NCI-H187 (cell line): Measurements from ENCODE around the gene ARID3A.

ENCODE experiments used
- DNase-seq, 2 experiments: peaks; one replicate each; lab custom pipeline; 2025; lab: John Stamatoyannopoulos, UW

ARID3A gene

DNA sequence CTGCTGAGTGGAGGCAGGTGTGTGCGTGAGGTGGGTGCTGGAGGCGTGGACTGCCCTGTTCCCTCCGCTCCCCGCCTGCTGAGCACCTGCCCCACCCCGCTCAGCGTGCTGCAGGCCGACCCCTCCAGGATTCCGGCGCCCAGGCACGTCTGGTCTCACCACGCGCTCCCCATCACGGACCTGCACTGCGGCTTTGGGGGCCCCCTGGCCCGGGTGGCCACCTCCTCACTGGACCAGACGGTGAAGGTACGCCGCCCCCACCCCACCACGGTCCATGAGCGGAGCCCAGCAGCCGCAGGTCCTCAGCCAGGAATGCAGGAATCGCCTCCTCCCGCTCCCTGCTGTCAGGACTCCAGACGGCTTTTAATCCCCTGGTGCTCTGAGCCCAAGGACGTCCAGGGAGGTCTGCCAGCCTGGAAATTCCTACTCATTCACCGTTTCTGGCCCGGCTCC is 64.3 kb downstream of the ARID3A start:
- no peak for DNase-seq

DNA sequence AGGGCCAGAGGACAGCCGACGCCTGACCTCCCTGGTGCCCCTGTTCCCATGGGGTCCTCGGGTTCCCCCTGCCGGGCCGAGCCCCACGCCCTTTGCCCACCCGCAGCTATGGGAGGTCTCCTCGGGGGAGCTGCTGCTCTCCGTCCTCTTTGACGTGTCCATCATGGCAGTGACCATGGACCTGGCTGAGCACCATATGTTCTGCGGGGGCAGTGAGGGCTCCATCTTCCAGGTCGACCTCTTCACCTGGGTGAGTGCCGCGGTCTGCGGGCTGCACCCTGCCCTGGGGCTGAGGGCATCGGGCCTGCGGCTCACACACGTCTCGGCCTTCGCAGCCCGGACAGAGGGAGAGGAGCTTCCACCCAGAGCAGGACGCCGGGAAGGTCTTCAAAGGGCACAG is 64.9 kb downstream of the ARID3A start:
- DNase-seq: no peak

DNA sequence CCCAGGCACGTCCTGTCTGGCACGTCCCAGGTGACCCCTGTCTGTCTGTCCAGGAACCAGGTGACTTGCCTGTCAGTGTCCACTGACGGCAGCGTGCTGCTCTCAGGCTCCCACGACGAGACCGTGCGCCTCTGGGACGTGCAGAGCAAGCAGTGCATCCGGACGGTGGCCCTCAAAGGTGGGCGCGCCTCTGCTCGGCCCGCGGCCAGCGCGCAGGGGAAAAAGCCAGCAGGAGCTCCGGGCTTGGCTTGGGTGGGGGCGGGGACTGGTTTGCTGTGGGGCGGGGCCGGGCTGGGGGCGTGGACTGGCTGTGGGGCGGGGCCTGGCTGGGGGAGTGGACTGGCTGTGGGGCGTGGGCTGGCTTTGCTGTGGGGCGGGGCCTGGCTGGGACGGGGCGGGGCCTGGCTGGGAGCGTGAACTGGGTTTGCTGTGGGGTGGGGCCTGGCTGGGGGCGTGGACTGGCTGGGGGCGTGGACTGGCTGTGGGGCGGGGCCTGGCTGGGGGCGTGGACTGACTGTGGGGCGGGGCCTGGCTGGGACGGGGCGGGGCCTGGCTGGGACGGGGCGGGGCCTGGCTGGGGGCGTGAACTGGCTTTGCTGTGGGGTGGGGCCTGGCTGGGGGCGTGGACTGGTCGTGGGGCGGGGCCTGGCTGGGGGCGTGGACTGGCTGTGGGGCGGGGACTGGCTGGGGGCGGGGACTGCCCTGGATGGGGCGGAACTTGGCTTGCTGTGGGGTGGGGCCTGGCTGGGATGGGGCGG is 65.5 kb downstream of the ARID3A start:
- no peak for DNase-seq

DNA sequence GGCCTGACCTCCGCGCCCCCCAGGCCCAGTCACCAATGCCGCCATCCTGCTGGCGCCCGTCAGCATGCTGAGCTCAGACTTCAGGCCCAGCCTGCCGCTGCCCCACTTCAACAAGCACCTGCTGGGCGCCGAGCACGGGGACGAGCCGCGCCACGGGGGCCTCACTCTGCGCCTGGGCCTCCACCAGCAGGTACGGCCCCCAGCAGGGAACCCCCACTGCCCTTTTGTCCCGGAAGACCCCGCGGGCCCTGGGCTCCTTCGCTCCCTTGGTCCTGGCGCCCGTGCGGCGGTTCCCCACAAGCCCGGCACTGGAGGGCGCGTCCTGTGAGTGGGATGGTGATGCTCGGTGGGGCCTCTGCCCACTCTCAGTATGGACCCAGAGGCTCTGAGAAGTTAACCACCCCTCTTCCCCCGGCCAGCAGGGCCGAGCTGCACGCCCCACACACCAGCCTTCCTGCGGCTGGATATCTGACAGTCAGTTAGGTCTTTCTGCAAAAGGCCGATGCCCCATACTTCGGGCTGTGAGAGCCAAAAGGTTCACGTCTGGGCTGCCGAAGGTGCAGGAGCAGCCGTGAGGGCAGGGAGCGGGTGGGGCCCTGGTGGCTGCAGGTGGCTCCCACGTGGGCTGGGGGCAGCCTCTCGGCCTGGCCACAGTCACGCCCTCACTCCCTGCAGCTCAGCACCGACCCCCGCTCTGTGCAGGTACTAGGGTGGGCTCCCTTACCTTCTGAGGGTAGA is 66.3 kb downstream of the ARID3A start:
- no peak for DNase-seq

DNA sequence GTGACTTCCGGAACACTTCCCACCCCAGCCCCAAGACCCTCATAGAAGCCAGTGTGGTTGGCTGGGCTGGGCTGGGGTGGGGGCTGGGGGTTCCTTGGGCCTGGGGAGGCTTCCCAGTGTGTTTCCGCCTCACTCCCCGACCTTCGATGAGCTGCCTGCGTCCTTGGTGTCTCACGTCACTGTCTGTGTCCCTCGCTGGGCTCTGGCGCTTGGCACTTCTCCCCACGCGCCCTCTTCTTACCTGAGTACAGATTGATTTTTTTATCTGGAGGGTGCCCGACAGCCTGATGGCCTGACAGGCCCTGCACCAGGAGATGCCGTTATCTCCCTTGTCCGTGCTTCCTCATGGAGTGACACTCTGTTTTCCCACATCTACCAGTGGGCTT is 66.8 kb downstream of the ARID3A start:
- DNase-seq: no peak

DNA sequence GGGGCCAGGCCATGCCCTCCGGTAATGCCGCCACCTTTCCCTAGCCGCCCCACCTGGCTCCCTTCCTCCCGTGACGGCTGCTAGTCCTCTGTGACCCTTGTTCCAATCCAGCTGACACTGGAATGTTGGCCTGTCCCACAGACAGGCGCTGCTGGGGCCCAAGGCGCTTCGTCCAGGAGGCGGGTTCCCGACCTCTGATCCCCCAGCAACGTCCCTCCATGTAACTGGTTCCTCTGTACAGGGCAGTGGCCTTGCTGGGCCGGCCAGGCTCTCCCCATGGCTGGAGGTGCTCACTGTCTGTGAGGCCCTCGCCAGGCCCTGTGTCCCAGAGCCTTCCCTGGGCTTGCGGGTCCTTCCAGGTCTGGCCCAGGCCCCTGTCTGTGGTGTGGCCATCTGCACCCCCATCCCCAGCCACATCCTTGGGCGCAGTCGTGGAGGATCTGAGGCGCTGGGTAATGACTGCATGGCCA is 67.6 kb downstream of the ARID3A start:
- no peak for DNase-seq

DNA sequence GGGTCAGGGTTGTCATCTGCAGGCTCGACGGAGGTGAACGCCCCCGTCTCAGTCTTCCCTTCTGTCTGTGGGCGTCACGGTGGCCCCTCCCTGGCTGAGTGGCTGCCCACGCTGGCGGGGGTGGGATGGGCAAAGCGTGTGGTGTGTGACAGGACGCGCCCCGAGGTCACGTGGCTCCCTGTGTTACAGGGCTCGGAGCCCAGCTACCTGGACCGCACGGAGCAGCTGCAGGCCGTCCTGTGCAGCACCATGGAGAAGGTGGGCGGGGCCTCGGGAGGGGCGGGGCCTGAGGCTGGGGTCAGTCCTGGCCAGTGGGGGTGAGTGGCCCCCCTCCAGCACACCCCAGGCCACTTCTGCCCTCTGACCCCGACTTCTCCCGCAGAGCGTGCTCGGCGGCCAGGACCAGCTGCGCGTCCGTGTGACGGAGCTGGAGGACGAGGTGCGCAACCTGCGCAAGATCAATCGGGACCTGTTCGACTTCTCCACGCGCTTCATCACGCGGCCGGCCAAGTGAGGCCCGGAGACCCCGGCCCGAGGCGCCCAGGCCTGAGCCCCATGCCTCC is 68.1 kb downstream of the ARID3A start:
- DNase-seq: no peak

DNA sequence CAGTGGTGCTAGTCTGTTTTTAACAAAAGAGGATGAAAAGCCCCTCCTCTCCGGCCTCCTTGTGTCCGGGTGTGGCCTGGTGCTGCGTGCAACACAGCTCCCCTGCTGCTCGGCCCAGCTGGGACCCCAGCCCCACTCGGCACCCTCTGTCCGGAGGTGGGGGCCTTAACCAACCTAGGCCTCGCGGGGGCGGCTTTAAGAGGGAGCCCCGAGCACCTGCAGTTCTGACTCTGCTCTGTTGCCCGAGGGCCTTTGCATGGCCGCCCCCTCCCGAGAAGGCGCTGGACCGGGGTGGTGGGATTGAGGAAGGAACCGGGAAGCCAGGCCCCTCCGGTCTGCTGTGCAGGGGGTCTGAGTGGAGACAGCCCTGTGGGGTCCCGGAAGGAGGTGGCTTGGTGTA is 68.7 kb downstream of the ARID3A start:
- DNase-seq: no peak

DNA sequence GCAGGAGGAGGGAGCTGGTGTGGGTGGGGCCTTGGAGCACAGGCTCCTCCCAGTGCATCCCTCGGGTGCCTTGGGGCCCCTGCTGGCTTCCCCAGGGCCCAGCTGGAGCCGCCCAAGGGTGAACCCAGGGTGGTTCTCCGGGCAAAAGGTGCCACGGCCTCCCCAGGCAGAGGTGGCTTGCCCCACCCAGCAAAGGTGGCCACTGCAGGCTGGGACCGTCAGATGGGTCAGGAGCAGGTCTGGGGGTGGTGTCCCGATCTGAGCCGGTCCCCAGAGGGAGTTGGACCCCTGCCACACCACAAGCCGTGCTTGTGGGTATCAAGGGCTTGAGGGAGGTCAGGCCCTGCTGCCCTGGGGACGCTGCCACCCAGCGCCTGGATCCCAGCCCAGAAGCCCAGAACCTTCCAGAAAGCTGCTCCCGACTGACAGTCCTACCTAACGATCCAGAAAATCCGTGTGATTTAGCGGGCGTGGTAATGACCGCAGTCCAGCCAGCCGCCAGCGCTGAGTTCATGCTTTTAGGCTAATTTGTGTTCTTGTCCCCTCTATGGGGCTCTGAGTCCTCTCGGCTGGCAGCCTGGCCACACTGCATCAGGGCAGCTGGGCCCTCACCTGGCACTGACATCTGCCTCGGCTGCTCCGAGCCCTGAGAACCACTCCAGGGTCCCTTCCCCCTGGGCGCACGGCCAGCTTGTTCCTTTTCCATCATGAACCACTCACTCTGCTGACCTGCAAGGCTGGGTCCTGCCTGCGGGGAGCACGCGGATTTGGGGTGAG is 69.4 kb downstream of the ARID3A start:
- DNase-seq: no peak

DNA sequence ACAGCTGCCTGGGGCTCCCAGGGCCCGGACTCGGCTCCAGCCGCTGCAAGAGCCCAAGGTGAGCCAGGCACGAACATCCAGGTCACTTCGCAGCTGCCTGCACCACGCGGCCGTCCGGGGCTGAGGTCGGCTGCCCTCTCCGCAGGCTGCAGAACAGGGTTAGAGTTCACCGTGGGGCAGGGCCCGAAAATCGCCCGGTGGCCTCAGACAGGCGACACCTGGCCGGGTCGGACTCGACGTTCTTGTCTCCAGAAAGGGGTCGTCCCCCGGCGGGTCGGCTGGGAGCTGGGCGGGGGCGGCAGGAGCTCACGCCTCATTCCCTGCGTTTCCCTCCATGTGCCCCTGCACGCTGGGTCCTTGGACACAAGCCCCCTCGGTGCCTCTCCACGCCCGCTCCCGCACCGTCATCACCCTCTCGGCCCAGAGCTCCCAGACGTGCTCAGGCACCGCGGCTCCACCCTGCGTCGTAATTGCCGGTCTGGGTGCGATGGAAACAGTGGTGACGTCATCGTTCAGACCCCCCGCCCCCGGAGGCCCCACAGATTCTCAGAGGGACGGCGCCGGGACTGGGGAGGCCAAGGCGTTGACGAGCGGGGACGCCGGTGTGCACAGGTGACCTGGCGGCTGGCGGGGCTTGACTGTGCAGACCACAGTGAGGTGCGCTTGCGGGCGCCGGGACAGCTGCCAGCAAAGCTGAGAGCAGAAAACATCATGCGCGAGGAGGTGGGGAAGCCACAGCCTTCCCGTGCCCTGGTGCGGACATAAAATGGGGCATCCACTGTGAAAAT is 70.4 kb downstream of the ARID3A start:
- no peak for DNase-seq

DNA sequence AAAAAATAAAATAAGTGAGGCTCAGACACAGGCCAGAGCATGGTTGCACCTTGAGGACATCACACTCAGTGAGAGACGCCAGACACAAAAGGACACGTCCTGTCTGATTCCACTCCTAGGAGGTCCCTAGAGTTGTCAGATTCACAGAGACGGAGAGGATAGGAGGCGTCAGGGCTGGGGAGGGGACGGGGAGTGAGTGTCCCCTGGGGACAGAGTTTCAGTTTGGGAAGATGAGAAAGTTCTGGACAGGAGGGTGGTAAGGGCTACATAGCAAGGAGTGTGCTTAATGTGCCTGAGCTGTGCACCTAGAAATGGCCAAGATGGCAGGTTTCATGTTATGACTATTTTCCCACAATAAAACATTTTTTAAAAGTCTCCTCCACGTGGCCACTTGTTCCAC is 72.2 kb downstream of the ARID3A start:
- no peak for DNase-seq

DNA sequence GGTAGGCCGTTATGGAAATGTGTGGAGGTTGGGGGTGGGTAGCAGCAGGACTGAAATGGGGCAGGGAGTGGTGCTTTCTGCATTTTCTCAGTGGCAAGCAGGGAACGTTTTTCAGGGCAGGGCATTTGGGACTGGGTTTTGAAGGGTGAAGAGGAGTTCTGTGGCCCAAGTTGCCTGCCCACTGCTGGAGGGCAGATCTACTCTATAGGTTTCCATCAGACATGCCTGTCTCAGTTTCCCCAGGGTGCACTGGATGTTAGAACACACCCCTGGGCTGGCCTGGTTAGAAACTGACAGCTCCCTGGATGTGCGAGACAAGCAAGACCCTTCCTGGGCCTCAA is 73.5 kb downstream of the ARID3A start:
- DNase-seq: no peak

DNA sequence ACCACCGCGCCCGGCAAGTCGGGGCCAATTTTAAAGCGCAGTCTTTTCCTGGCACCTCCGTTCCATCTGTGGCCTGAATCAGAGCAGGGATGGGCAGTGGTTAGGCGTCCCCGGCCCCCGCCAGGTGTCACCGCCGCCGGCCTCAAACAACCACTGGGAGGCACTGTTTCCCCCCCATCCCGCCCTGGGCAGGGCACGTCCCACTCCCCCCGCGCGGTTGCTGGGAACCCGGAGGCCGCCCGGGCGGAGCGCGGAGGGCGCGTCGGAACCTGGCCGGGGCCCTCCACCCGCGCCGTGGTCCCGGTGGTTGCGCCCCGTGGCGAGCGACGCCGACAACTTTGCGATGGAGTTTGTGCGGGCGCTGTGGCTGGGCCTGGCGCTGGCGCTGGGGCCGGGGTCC is 74.3 kb downstream of the ARID3A start, which contains the start of gene GRIN3B:
TSS of gene GRIN3B (plus strand) at position 325 of the 400 bp plus-strand sequence. CDS start at position 344, 19 bp downstream.
- DNase-seq: no peak

DNA sequence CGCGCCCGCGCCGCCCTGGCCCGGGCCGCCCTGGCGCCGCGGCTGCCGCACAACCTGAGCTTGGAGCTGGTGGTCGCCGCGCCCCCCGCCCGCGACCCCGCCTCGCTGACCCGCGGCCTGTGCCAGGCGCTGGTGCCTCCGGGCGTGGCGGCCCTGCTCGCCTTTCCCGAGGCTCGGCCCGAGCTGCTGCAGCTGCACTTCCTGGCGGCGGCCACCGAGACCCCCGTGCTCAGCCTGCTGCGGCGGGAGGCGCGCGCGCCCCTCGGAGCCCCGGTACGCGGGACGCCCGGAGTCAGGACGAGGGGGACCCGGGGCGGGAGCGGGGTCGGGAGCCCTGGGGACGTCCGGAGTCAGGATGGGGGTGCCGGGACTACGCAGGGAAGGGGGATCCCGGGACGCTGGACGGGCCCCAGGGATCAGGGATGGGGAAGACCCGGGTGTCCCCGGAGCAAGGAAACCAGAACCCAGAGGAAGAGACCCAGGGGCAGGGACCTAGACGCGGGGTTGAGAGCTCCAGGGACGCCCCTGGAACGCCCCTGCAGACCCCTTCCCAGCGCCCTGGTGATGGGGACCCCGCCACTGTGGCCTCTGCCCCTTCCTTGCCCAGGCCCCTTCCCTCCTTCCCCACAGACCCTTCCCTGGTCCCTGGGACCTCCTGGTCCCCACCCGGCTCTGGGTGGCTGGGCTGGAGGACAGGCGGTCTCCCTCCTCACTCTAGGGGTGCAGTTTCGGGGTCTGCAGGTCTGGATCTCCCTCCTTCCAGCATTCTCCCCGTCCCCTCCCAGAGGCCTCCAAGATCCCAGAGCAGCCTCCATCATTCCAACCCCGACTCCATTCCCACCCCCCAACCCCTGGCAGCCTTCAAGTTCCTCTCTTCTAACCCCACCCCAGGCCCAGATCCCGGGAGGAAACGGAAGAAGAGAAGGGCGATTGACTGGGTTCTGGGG is 75.0 kb downstream of the ARID3A start:
- DNase-seq: no peak

DNA sequence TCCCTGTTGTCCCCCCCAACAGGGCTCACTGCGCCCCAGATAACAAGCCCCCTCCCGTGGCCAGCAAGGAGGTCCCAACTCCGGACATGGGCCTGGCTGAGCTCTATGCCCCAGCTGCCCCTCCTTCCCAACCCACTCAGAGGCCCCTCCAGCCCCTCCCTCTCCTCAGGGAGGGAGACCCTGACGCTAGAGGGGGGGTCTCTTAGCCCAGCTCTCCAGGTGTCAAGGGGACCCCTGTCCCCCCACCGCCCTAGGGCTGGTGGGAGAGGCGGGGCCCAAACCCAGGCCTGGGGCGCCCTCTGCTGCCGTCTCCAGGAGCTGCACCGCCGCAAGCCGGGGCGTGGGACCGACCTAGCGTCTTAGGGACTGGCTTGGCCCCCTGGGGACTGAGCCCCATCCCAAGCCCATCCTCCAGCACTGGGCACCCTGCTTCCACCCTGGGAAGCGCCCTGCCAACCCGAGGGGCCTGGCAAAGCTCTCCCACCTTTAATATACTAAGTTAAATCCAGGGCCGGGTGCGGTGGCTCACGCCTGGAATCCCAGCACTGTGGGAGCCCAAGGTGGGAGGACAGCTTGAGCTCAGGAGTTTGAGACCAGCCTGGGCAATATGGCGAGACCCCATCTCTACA is 75.8 kb downstream of the ARID3A start:
- no peak for DNase-seq

DNA sequence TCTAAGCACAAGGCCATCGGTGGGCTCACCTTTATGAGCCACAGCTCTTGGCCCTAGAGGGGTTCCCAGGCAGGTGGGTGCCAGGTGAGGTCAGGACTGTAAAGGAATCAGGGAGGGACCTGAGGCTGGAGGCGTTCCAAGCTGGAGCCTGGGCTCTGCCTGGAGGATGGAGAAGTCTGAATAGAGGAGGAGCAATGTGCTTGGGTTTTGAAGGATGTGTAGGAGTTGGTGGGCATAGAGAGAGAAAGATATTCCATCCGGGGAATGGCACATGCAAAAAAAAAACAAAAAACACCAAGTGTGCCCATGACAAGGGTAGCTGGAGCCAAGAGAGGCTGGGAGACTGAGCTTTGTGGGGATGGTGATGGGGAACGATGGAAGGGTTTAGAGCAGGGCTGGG is 76.8 kb downstream of the ARID3A start:
- no peak for DNase-seq

DNA sequence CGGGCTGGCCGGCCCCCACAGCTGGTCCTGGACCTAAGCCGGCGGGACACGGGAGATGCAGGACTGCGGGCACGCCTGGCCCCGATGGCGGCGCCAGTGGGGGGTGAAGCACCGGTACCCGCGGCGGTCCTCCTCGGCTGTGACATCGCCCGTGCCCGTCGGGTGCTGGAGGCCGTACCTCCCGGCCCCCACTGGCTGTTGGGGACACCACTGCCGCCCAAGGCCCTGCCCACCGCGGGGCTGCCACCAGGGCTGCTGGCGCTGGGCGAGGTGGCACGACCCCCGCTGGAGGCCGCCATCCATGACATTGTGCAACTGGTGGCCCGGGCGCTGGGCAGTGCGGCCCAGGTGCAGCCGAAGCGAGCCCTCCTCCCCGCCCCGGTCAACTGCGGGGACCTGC is 77.4 kb downstream of the ARID3A start:
- no peak for DNase-seq

DNA sequence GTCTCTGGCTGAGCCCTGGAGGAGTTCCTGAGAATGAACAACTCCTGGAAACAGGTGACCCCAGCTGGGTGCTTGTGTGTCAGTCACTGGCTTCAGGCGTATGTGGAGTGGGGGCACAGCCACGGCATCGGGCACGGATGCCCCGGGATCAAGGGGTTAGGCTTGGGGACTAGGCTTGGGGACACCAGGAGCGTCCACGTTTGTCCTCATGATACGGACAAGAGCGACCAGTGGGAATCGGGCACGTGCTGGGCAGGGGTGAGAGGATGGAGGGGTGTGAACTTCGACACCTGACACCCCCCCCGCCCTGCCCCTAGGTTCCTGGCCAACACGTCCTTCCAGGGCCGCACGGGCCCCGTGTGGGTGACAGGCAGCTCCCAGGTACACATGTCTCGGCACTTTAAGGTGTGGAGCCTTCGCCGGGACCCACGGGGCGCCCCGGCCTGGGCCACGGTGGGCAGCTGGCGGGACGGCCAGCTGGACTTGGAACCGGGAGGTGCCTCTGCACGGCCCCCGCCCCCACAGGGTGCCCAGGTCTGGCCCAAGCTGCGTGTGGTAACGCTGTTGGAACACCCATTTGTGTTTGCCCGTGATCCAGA is 78.5 kb downstream of the ARID3A start:
- no peak for DNase-seq
